Measurements from ENCODE around the gene SPSB2.
A peak's percentile ranks its signal among the peaks of the same experiment; 100 is the strongest.
"Not testable (repeated sequence)": the region's sequence is repeated elsewhere in the genome, so short reads cannot be mapped to it uniquely, and the experiment has no call there.

SPSB2 gene

GRCh38 chr12:6872073-6873048 is 742 bp downstream of the SPSB2 start:
- Histone ChIP-seq H3K9me3 (no peaks in the 10 kb centered on the region), H3K4me3 (ENCODE audit: low read depth in 1 of 2, low read length in 1 of 2) (peak overlapping the region; percentile 82 to 95), H3K36me3 (peaks cover 21% of the 10 kb centered on the region), H3K27me3 (no peaks in the 10 kb centered on the region), H3K4me1 (ENCODE audit: control insufficient read depth in 1 of 2, insufficient read depth in 1 of 2, low read depth in 1 of 2, low read length in 1 of 2) (peaks cover 60 to 70% of the 10 kb centered on the region in 2 experiments), H3K27ac (peak overlapping the region; percentile 86)
- TF ChIP-seq, protein P1, sequence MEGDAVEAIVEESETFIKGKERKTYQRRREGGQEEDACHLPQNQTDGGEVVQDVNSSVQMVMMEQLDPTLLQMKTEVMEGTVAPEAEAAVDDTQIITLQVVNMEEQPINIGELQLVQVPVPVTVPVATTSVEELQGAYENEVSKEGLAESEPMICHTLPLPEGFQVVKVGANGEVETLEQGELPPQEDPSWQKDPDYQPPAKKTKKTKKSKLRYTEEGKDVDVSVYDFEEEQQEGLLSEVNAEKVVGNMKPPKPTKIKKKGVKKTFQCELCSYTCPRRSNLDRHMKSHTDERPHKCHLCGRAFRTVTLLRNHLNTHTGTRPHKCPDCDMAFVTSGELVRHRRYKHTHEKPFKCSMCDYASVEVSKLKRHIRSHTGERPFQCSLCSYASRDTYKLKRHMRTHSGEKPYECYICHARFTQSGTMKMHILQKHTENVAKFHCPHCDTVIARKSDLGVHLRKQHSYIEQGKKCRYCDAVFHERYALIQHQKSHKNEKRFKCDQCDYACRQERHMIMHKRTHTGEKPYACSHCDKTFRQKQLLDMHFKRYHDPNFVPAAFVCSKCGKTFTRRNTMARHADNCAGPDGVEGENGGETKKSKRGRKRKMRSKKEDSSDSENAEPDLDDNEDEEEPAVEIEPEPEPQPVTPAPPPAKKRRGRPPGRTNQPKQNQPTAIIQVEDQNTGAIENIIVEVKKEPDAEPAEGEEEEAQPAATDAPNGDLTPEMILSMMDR (IDR thresholded peaks at IDR 0.05): peak; percentile 99

GRCh38 chr12:6871052-6871957 is 1.8 kb downstream of the SPSB2 start:
- Histone ChIP-seq H3K36me3 (peaks cover 21% of the 10 kb centered on the region), H3K4me3 (ENCODE audit: low read depth in 1 of 2, low read length in 1 of 2) (peak overlapping the region; percentile 82 to 95), H3K27ac (peak overlapping the region; percentile 86), H3K27me3 (no peaks in the 10 kb centered on the region), H3K9me3 (no peaks in the 10 kb centered on the region), H3K4me1 (ENCODE audit: control insufficient read depth in 1 of 2, insufficient read depth in 1 of 2, low read depth in 1 of 2, low read length in 1 of 2) (peaks cover 69 to 77% of the 10 kb centered on the region in 2 experiments)
- TF ChIP-seq, protein P1 (IDR thresholded peaks at IDR 0.05): no peak

GRCh38 chr12:6870304-6870703 is 2.8 kb downstream of the SPSB2 start:
- Histone ChIP-seq H3K4me1 (ENCODE audit: control insufficient read depth in 1 of 2, insufficient read depth in 1 of 2, low read depth in 1 of 2, low read length in 1 of 2) (peaks cover 70 to 72% of the 10 kb centered on the region in 2 experiments), H3K27ac (peak overlapping the region; percentile 86), H3K36me3 (peaks cover 21% of the 10 kb centered on the region)
- H3K27me3 ChIP-seq; H3K4me3 ChIP-seq (ENCODE audit: low read depth in 1 of 2, low read length in 1 of 2); H3K9me3 ChIP-seq: not testable (repeated sequence)

DNA sequence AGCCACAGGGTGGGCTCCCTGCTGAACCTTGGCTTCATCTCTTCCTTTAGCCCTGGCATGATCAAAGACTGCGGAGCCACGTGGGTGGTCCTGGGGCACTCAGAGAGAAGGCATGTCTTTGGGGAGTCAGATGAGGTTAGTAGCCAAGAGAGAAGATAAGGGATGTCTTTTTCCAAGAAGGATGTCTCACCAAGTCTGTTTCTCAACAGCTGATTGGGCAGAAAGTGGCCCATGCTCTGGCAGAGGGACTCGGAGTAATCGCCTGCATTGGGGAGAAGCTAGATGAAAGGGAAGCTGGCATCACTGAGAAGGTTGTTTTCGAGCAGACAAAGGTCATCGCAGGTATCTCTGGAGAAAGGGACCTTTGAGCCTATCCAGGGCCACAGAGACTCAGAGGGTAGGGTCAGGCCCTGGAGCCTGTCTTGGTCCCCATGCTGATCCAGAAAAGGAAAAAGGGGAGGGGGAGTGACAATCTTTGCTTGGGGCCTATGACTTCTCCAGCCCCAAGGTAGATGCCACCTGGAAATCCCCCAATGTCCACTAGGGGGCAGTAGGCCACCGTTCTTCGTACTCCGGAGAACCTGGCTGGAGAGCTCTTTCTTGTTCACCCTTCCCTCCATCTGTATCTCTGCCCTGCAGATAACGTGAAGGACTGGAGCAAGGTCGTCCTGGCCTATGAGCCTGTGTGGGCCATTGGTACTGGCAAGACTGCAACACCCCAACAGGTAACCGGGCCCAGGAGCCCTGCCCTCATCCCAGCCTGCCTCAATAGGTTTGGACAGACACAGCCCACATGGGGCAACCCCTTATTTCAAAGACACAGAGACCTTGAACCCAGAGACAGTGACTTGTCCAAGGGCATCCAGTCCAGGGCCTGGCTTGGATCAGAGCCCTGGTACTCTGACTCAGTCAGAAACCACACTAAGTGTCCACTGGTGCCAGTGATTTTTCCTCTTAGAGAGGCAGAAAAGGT is 3.8 kb downstream of the SPSB2 start:
- H3K4me1 ChIP-seq (ENCODE audit: control insufficient read depth in 1 of 2, insufficient read depth in 1 of 2, low read depth in 1 of 2, low read length in 1 of 2): peaks cover 66 to 69% of the 10 kb centered on the region in 2 experiments
- TF ChIP-seq, protein P1 (IDR thresholded peaks at IDR 0.05): peak; percentile 94
- peak overlapping the region; percentile 86 for H3K27ac ChIP-seq
- no peaks in the 10 kb centered on the region for H3K27me3 ChIP-seq
- no peaks in the 10 kb centered on the region for H3K9me3 ChIP-seq
- H3K36me3 ChIP-seq: peaks cover 21% of the 10 kb centered on the region
- peak overlapping the region; percentile 92 to 98 for H3K4me3 ChIP-seq (ENCODE audit: low read depth in 1 of 2, low read length in 1 of 2)

DNA sequence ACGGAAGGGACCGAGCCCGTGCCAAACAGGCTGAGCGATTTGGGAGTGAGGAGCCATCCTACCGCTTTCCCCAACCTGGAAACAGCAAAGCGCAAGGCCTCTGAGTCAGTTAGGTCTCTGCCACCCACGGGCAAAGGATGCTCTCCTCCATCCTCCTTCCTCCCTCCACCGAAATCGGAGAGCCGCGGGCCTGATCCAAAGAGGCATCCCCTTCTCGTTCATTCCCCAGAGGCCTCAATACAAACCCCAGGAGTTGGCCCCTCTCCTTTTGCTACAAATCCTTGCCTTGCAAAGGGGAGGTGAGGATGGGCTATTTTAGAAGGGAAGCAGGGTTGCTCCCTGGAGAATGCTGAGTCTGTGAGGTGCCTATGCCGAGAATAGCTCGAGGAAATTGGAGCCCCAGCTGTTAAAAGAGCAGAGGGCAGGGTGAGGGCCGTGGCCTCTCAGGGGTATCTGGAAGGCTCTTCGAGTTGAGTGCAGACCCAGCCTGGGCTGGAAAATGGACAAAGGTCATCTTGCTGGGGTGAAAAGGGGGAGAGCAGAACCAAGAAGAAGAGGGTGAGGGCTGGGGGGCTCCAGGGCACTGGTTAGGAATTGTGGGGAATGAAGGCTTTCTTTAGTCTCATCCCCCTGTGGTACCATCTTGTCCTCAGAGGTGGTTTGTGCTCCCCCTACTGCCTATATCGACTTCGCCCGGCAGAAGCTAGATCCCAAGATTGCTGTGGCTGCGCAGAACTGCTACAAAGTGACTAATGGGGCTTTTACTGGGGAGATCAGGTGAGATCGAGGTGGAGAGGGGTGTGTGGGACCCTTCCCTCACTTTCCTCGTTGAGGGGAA is 4.7 kb downstream of the SPSB2 start:
- H3K27me3 ChIP-seq: no peaks in the 10 kb centered on the region
- H3K4me1 ChIP-seq (ENCODE audit: control insufficient read depth in 1 of 2, insufficient read depth in 1 of 2, low read depth in 1 of 2, low read length in 1 of 2): peaks cover 58 to 60% of the 10 kb centered on the region in 2 experiments
- TF ChIP-seq, protein P1 (IDR thresholded peaks at IDR 0.05): no peak
- H3K4me3 ChIP-seq (ENCODE audit: low read depth in 1 of 2, low read length in 1 of 2): peak overlapping the region; percentile 92 to 98
- peak overlapping the region; percentile 86 for H3K27ac ChIP-seq
- no peaks in the 10 kb centered on the region for H3K9me3 ChIP-seq
- peaks cover 24% of the 10 kb centered on the region for H3K36me3 ChIP-seq

Measured in neutrophil (primary cell).